HG03045 (cell line): ENCODE data around the gene ASTN1.

ENCODE experiments used
- ATAC-seq: cut with Tn5 transposase; IDR thresholded peaks from one replicate; pipeline ENCODE4 v1.9.1; 2021; ENCODE audit warnings: mild to moderate bottlenecking, moderate library complexity; ENCODE audit not compliant: unreplicated experiment

The ASTN1 gene

DNA sequence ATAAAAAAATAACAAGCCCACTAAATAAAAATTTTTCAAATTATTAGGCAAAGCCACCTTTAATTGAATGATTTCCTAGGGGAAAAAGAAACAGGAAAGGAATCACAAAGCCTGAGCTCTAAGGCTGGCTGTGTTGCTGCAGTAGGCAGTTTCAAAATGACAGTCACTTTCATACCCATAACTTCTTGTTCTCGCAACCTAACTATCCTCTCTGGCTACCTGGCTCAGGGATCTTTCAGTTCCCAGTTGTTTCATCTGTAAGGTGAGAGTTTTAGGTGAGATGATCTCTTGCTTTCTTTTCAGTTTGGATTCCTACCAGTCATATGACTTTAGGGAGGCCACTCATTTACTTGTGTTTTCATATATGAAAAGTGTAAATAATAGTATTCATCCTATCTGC is 226.1 kb downstream of the ASTN1 start:
- no peak for ATAC-seq

- ATAC-seq: no peak
Measured at GRCh38 chr1:176934370-176934769, 230.1 kb downstream of the ASTN1 start.

- ATAC-seq: no peak
Measured at GRCh38 chr1:176932114-176933104, 232.1 kb downstream of the ASTN1 start.

DNA sequence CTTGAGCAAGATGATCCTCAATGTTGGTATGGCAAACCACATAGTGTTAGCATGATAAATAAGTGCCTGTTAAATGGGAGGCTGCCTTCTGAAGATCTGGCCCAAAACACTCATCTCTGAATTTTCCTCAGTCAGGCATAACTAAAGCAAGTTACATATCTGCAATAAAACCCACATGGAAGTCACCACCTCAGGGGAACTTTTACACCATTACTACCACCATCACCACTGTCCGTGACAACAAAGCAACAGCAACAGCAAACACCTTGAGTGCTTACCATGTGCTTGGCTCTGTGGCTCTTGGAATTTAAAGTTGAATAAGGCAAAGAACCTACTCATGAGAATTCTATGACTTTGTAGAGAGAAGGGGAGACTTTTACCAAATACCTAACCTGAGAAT is 233.0 kb downstream of the ASTN1 start:
- ATAC-seq: no peak

DNA sequence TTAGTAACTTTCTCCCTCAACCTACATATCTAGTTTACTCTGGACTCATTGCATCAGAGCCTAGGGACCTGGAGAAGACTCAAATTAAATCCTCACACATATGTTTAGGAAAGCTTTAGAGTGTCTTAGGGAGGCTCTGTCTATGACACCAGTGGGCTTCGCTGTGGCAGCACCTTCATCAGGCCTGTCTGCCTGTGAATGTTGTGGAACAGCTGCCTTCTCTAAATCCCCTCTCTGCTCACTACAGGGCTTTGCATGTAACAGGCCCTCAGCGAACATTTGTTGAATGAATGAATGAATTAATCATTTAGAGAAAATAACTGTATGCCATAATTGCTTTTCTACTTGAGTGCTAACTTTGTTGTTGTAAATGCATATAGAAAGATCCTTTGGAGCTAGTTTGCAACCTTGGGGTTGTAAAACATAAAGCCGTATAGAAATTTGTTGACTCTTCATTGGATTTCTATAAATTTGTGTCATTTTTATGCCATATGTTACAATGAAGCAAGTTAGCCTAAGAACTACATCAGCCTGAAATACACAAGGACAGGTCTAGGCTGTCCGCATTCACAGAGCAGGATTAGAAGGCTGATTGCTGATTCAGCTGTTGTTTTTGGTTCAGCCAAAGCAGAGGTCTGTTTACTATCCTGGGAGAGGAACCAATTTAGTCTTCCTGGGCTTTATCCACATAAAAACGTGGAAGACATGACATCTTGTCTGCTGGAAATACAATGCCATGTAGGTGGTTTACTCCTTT is 238.0 kb downstream of the ASTN1 start:
- ATAC-seq: no peak

GRCh38 chr1:176925223-176925622 is 239.3 kb downstream of the ASTN1 start:
- ATAC-seq: no peak

DNA sequence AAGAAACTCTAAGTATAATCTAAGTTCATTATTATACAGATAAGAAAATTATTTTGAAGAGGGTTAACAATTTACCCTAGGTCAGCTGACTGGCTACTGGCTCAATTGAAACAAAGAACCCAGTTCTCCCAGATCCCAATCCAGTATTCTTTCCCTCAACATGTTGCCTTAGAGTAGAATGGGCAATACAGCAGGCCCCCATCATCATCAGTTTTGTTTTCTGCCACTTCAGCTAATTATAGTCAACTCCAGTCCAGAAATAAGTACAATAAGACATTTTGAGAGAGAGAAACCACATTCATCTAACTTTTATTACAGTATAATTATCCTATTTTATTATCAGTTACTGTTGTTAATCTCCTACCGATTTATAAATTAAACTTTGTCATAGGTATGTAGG is 241.2 kb downstream of the ASTN1 start:
- no peak for ATAC-seq

GRCh38 chr1:176919386-176920378 is 244.8 kb downstream of the ASTN1 start:
- no peak for ATAC-seq

- no peak for ATAC-seq
Measured at GRCh38 chr1:176905648-176906047, 258.9 kb downstream of the ASTN1 start.

DNA sequence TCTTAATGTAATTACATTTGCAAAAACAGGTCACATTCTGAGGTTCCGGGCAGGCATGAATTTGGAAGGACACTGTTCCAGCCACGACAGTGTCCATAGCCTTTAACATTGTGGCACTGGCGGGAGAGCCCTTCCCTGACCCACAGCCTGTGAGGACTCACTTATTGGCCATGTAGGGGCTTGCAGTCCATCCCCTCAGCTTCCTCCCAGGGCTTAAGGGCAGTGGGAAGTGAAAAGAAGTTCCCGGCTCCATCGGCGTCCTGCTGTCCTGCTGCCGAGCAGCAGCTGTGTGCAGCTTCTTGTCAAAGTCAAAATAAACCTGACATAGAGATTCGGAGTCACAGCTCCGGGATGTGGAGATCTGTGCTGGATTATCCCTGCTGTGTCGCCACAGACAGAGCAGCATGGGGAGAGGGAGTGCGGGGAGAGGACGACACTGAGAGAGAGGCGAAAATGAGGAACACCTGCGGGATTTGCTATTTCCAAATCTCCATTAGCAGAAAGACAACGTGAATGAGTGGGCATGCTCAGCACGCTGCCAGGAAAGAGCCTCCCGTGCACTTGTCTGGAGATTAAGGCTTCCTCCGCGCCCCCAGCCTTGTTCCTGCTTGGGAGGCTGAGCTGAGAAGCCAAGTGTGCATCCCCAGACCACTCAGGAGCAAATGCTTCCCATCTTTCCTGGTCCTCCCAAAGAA is 260.3 kb downstream of the ASTN1 start:
- no peak for ATAC-seq

DNA sequence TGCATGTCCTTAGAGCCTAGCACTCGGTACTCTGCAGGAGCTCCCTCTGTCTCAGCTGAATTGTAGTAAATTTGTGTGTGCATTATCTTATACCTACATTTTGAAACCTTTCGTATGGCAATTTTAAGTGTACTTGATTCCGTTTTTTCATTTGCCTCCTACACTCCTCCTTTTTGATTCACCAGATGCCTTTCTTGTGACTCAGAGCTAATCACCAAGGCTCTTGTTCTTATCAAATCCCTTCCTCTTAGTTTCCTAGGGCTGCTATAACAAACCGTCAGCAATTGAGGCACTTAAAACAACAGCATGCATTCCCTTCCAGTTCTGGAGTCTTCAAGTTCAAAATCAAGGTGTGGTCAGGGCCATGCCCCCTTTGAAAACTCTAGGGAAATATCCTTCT is 261.0 kb downstream of the ASTN1 start:
- no peak for ATAC-seq

DNA sequence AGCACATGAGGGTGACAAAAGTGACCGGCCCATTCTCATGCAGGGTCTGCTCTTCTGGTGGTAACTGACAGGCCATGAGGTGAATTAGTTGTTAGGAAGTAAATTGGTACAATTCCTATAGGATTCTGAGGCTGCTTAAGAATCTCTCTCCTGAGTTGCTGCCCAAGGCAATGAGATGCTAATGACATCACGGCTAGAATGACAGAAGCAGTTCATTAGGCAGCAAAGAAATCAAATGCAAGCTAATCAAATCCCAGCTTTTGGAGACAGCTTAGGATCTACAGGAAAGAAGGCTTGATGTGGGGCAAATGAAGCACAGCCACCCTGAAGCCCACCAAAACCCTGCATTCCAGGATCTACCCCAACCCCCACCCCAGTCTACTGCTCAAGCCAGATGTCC is 265.2 kb downstream of the ASTN1 start:
- no peak for ATAC-seq

DNA sequence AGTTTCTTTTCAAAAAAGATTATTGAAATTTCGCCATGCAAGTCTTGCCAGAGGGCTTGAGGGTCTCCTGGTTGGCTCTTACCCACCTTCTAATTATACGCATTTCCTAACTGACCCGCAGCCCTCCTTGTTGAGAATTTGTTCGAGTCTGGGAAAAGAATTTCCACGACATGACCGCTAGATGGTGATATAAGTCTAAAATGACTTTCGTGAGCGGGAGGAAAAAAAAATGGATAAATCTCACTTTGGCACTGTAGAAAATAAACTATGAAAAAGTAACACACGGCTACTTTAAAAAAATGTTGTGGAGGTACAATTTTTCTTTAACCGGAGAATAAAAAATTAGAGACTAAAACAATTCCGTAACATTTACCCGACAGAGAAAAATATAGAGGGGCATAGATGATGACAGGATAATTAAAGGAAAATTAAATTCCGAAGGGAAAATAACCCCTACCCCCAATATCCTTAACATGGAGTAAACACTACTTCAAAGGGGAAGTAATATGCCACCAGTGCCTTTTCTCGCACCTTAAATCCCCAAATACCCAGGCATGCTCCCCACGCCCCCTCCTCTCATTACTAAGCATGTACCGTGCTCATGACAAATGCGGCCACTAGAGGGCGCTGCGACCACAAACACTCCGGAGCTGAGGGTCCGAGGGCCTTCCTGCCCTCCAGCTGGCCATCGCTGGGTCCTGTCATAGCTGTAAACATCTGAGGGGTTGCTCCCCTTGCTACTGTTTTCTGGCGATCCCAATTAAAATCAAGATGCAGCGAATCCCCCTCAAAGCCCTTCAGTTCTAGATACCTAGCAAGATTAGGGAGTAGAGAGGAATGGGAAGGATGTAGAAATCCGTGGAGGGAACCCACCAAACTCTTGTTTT is 266.9 kb downstream of the ASTN1 start:
- no peak for ATAC-seq

DNA sequence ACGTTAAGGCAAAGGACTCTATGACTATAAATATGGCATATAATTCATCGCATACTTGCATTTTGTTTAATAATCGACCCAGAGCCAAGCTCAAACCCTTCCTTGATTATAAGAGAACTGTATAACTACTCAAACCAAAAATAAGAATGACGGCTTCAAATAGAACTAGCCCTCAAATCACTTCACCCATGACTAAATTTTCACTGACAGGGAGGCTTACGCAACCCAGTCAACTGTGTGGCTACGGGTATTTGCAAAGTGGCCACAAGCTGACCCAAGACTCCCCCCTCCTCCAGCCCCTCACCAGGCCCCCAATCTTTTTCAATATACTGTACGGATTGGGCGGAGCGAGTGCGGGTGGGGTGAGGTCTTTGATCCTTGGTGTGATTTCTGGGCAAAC is 268.3 kb downstream of the ASTN1 start:
- no peak for ATAC-seq

- ATAC-seq: no peak
Measured at GRCh38 chr1:176894450-176894849, 270.1 kb downstream of the ASTN1 start.

GRCh38 chr1:176893625-176894352 is 270.7 kb downstream of the ASTN1 start:
- no peak for ATAC-seq

GRCh38 chr1:176888471-176889032 is 276.0 kb downstream of the ASTN1 start:
- ATAC-seq: no peak

DNA sequence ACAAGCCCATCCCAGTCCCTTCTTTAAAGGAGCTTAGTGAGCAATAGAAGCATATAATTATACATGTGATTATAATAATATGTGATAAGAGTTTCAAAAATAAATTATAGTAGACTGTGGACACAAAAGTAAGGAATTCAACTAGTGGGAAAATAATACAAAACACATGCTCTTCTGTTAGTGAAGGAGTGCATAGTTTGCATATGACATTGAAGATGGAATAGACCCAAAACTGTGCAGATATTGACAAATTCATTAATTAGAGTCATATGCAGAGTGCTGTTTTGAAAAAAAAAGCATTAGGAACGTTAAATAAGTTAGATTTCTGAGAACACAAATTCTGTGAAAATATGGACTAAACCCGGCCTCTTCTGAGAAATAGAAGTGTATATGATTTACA is 278.8 kb downstream of the ASTN1 start:
- ATAC-seq: no peak
